Ovary (tissue), 9 donors: Measurements from ENCODE around the gene ZNF609. TPM values are rescaled to one million over a fixed set of nuclear protein-coding genes. Genes with fewer than 3 reads are reported as not detected.

Source experiments
- DNase-seq, 5 donors: peaks; one replicate each; pipeline ENCODE4 v3.0.0-alpha.2; 2019 to 2020
- H3K27ac ChIP-seq, 2 donors: fragments of 200-600 bp; one replicate each; pipeline versions ENCODE4 v1.5.1 to v1.8.0; 2019 to 2022
- H3K27me3 ChIP-seq: fragments of 200-600 bp; one replicate; pipeline ENCODE4 v1.8.0; 2022
- H3K36me3 ChIP-seq: fragments of 200-600 bp; sonication (generic); one replicate; pipeline ENCODE4 v1.5.1; 2019
- H3K4me1 ChIP-seq: one replicate; pipeline ENCODE4 v1.8.1; 2013; ENCODE audit warnings: mild to moderate bottlenecking, moderate library complexity; ENCODE audit not compliant: insufficient read depth
- H3K4me3 ChIP-seq: fragments of 200-600 bp; sonication (generic); one replicate; pipeline ENCODE4 v1.5.1; 2017
- H3K9me3 ChIP-seq, 2 donors: fragments of 200-600 bp in 1 of 2; sonication (generic) in 1 of 2; one replicate each; pipeline versions ENCODE4 v1.5.1 to v1.8.1; 2013 to 2019; ENCODE audit warnings: mild to moderate bottlenecking in 1 of 2, moderate library complexity in 1 of 2
- CTCF ChIP-seq, 3 donors: fragments of 450-650 bp in 2 of 3; fragments of 200-600 bp in 1 of 3; IDR thresholded peaks; one replicate each; pipeline versions ENCODE4 v1.5.1 to v1.8.0; 2016 to 2022; ENCODE audit warnings: antibody characterized with exemption in 3 of 3, mild to moderate bottlenecking in 1 of 3
- EP300 ChIP-seq: sonication (generic); formaldehyde crosslinking; IDR thresholded peaks from one replicate; pipeline ENCODE4 v1.6.1; 2017; ENCODE audit warnings: antibody characterized with exemption
- POLR2A ChIP-seq: fragments of 450-650 bp; IDR thresholded peaks from one replicate; pipeline ENCODE4 v1.6.1; 2017; ENCODE audit warnings: antibody characterized with exemption, mild to moderate bottlenecking, moderate library complexity
- WGBS, 3 donors: extraction: QIAGEN DNeasy Blood & Tissue Kit in 1 of 3; methylation state at CpG; one replicate each; pipeline versions ENCODE4 v1.1.5 to v1.1.7; 2013 to 2017; 5-methylcytosine and 5-hydroxymethylcytosine counted together
- intact Hi-C, 4 donors: fragments of 100-400 bp; cut with DNase I; formaldehyde crosslinking; loops; one replicate each; pipeline versions ENCODE4 v1.11.0 to v1.15.1; 2022 to 2023
- polyA plus RNA-seq, 2 donors: library from polyadenylated mRNA; stranded (reverse); fragments of 200-250 nt in 1 of 2; fragments of 350-450 nt in 1 of 2; fragmentation: Illumina TruSeq in 1 of 2; extraction: RNeasy Lipid Tissue Mini Kit (QIAGEN cat#74804) in 1 of 2; gene quantifications; one replicate each; pipeline ENCODE4 v1.2.3, GENCODE V29; 2013 to 2014
- total RNA-seq, 7 donors: library from RNA; depleted of rRNA in 2 of 7; stranded (reverse); fragments of >200 nt in 2 of 7; fragmentation: NEBNext Ultra II Directional in 3 of 7; extraction: Animal tissue kit (Norgen Biotek cat#: 25700) in 3 of 7; gene quantifications; one replicate each; pipeline versions ENCODE4 v1.1.0 to v1.2.4, GENCODE V29; 2016 to 2023
- donor health status: DM: no; HTN: no; CAD: no; lungs with moderate emphysema.
- donor health status: DM: no; HTN: no; CAD: no.
- donor health status: Bipolar disorder and iron deficiency.
- donor health status: DM: yes; HTN: yes; CAD: no.
- donor health status: DM: no; HTN: no; CAD: no.
- donor health status: DM: yes; HTN: yes; CAD: no.

ZNF609 gene
- total and polyA plus RNA-seq, 9 donors: 18.4 to 63.6 (median 40.7) TPM

GRCh38 chr15:64507293-64507802, 47.0 kb downstream of the ZNF609 start:
- intact Hi-C loops: no loop called here
- 1 to 7% (median 5%) methylated on average over 3 of the region's 3 CpGs for WGBS, 3 donors
- DNase-seq: peak; percentile 80 to 84 (median 83)
- no peaks in the 10 kb centered on the region for H3K9me3 ChIP-seq
- H3K27me3 ChIP-seq: no peaks in the 10 kb centered on the region
- no peaks in the 10 kb centered on the region for H3K36me3 ChIP-seq
- peaks cover 24% of the 10 kb centered on the region for H3K4me1 ChIP-seq
- no peak for TF ChIP-seq POLR2A
- no peak for TF ChIP-seq EP300
- TF ChIP-seq CTCF (IDR thresholded peaks at IDR 0.05): no peak
- no peak overlapping the region for H3K4me3 ChIP-seq
- H3K27ac ChIP-seq: peak overlapping the region in 1 of 2 donors; percentile 48

GRCh38 chr15:64507845-64508244, 47.5 kb downstream of the ZNF609 start:
- 38 to 42% (median 40%) methylated on average over 2 of the region's 2 CpGs for WGBS, 3 donors
- H3K36me3 ChIP-seq: no peaks in the 10 kb centered on the region
- no peak overlapping the region for H3K4me3 ChIP-seq
- no peak for TF ChIP-seq EP300
- TF ChIP-seq POLR2A: no peak
- TF ChIP-seq CTCF (IDR thresholded peaks at IDR 0.05): no peak
- H3K4me1 ChIP-seq: peaks cover 21% of the 10 kb centered on the region
- no peaks in the 10 kb centered on the region for H3K9me3 ChIP-seq
- H3K27ac ChIP-seq: peak overlapping the region in 1 of 2 donors; percentile 48
- intact Hi-C loops: no loop called here
- no peak for DNase-seq
- H3K27me3 ChIP-seq: no peaks in the 10 kb centered on the region

- Histone ChIP-seq H3K9me3 (no peaks in the 10 kb centered on the region), H3K27ac (no peak overlapping the region), H3K36me3 (no peaks in the 10 kb centered on the region), H3K4me3 (no peak overlapping the region), H3K27me3 (no peaks in the 10 kb centered on the region), H3K4me1 (peaks cover 16% of the 10 kb centered on the region)
- DNase-seq: no peak
- TF ChIP-seq POLR2A: no peak
- TF ChIP-seq CTCF (IDR thresholded peaks at IDR 0.05): no peak
- TF ChIP-seq EP300: no peak
- WGBS, 3 donors: 92 to 97% (median 94%) methylated on average over 3 of the region's 3 CpGs
- intact Hi-C loops: no loop called here
Observed at GRCh38 chr15:64513823-64514222, 53.4 kb downstream of the ZNF609 start.

GRCh38 chr15:64515196-64515595, 54.8 kb downstream of the ZNF609 start:
- WGBS, 3 donors: 42 to 47% (median 45%) methylated on average over 2 of the region's 2 CpGs
- TF ChIP-seq CTCF (IDR thresholded peaks at IDR 0.05): no peak
- TF ChIP-seq POLR2A: no peak
- TF ChIP-seq EP300: no peak
- intact Hi-C loops: no loop called here
- H3K36me3 ChIP-seq: no peaks in the 10 kb centered on the region
- H3K27ac ChIP-seq: peak overlapping the region in 1 of 2 donors; percentile 24
- DNase-seq: no peak
- no peak overlapping the region for H3K4me3 ChIP-seq
- H3K9me3 ChIP-seq: no peaks in the 10 kb centered on the region
- H3K27me3 ChIP-seq: no peaks in the 10 kb centered on the region
- H3K4me1 ChIP-seq: peaks cover 14% of the 10 kb centered on the region
